GM21529 (cell line): ENCODE data around the gene CDC23.
"Not testable (repeated sequence)": the region's sequence is repeated elsewhere in the genome, so short reads cannot be mapped to it uniquely, and the experiment has no call there.

Source experiments
- ATAC-seq: cut with Tn5 transposase; IDR thresholded peaks from one replicate; pipeline ENCODE4 v1.9.1; 2021; ENCODE audit not compliant: unreplicated experiment

The CDC23 gene

DNA sequence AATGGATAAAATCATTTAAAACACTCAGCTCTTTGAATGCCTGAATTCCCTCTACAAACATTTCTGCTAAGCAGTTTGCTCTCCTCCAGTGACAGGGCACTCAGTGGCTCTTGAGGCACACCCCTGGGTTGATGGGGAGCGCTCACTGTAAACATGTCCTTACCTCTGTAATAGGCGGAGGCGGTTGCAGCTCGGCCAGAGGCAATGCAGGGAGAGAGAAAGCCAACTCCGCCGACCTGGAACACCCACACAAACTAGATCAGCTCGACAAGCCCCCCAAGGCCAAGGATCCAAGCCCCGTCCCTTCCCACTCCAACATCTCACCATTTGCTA is 329 bp downstream of the CDC23 start:
- peak; percentile 3 for ATAC-seq

GRCh38 chr5:138210985-138211384 is 2.1 kb downstream of the CDC23 start:
- no peak for ATAC-seq

GRCh38 chr5:138193859-138194258 is 19.3 kb downstream of the CDC23 start:
- not testable (repeated sequence) for ATAC-seq

GRCh38 chr5:138192826-138193225 is 20.3 kb downstream of the CDC23 start:
- no peak for ATAC-seq

- ATAC-seq: no peak
These were observed 24.5 kb downstream of the CDC23 start for GRCh38 chr5:138188626-138189025.

DNA sequence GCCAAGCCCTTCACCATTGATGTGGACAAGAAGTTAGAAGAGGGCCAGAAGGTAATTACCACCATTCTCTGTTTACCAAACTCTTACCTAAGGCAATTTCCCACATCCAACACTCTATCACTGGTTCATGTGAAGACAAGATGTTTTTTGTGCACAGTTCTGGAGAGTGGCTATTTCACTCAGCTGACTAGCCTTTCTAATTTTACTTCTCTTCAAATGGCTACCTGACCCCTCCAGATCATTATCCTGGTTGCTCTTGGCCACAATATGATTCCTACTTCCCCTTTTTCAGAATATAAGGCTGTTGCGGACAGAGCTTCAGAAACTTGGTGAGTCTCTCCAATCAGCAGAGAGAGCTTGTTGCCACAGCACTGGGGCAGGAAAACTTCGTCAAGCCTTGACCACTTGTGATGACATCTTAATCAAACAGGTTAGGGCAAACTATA is 27.1 kb downstream of the CDC23 start:
- ATAC-seq: no peak

- ATAC-seq: no peak
These were observed 30.3 kb downstream of the CDC23 start for GRCh38 chr5:138182808-138183207.

- ATAC-seq: no peak
These were observed 32.3 kb downstream of the CDC23 start for GRCh38 chr5:138180841-138181240.

GRCh38 chr5:138180183-138180782 is 32.8 kb downstream of the CDC23 start:
- no peak for ATAC-seq

DNA sequence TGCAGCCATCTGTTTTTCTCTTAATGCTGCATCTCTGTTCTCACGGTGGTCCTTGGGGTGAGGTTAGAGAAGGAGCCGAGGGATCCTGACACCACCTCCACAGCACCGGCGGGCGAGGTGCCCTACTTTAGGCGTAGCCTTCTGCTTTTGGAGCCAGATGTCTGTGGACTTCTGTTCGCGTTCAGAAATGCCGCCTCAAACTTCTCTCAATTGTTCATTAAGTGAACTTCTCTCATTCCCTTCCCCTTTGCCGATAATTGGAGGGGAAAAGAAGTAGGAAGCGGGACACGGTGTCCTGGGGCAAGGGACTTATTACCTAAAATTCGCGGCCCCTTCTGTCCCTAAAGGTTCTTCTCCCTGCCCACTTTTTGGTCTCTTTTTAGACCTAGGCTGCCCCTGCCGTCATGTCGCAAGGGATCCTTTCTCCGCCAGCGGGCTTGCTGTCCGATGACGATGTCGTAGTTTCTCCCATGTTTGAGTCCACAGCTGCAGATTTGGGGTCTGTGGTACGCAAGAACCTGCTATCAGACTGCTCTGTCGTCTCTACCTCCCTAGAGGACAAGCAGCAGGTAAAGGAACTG is 33.8 kb downstream of the CDC23 start:
- ATAC-seq: no peak

- ATAC-seq: peak; percentile 84
These were observed 34.4 kb downstream of the CDC23 start, which contains the start of the genes BRD8 and KIF20A for GRCh38 chr5:138178516-138179276. Gene BRD8, minus strand, starts transcription at chr5:138178630. Its CDS starts 16 bp downstream, at chr5:138178614. Gene KIF20A, plus strand, starts transcription at chr5:138179112. Its CDS starts 569 bp downstream, at chr5:138179681.

GRCh38 chr5:138177941-138178515 is 35.1 kb downstream of the CDC23 start:
- no peak for ATAC-seq

- no peak for ATAC-seq
These were observed 42.8 kb downstream of the CDC23 start for GRCh38 chr5:138170299-138170698.

DNA sequence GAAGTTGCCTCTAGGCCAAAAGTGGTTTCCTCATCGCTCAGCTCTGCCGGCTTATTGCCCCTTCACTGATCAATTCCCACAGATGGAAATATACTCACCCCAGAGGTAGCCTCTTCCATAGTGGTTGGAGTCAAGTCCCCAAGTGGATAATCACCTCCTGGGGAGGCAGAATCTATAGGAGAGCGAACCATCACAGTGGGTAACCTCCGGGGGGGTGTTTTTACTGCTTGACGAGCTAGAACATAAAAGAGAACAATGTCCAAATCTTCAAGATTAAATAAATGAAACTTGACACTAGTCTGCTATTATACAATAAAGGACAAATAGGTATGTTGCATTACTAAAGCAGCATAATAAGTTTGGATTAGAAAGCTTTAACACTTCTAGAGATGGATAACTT is 44.0 kb downstream of the CDC23 start:
- no peak for ATAC-seq

- ATAC-seq: no peak
These were observed 49.4 kb downstream of the CDC23 start for GRCh38 chr5:138163721-138164120.

GRCh38 chr5:138160706-138161105 is 52.4 kb downstream of the CDC23 start:
- no peak for ATAC-seq

- no peak for ATAC-seq
These were observed 53.5 kb downstream of the CDC23 start for GRCh38 chr5:138159666-138160065.

DNA sequence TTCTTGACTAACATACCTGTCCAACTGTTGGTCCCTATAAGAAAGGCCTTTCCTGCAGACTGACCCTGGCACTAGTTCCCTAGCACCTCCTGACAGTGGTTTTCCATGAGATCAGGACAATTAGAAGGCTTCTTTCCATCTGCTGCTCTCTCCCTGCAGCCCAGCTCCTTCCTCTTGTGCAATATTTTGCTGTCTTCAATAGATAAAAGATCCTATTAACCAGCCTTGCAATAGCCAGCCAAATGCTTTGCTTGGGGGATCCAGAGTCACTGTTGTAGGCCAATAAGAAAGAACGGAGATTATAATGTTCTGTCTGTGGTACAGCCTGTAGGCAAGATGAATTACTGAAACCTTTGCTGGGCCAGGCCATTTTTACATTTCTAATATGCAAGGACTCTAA is 55.5 kb downstream of the CDC23 start:
- no peak for ATAC-seq

DNA sequence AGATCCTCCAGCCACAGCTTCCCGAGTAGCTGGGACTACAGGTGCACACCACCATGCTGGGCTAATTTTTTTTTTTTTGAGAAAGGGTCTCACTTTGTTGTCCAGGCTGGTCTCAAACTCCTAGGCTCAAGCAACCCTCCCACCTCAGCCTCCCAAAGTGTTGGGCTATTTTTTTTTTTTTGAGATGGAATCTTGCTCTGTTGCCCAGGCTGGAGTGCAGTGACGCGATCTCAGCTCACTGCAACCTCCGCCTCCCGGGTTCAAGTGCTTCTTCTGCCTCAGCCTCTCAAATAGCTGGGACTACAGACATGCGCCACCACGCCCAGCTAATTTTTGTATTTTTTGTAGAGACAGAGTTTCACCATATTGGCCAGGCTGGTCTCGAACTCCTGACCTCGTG is 57.1 kb downstream of the CDC23 start:
- ATAC-seq: not testable (repeated sequence)

GRCh38 chr5:138149530-138149929 is 63.6 kb downstream of the CDC23 start:
- no peak for ATAC-seq

DNA sequence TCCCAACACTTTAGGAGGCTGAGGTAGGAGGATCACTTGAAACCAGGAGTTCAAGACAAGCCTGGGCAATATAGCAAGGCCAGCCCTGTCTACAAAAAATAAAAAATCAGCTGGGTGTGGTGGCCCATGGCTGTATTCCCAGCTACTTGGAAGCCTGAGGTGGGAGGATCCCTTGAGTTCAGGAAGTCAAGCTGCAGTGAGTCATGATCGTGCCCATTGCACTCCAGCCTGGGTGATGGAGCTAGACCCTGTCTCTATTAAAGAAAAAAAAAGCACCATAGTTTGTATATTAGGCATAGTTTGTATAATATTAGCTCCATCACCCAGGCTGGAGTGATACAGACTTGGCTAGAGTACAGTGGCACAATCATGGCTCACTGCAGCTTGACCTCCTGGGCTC is 64.3 kb downstream of the CDC23 start:
- no peak for ATAC-seq

- not testable (repeated sequence) for ATAC-seq
These were observed 69.5 kb downstream of the CDC23 start for GRCh38 chr5:138143578-138143977.
